NCI-H345 (cell line): ENCODE data around the gene LRBA.
A peak's percentile ranks its signal among the peaks of the same experiment; 100 is the strongest.

Experiments
- DNase-seq: peaks from one replicate; lab custom pipeline; 2025; lab: John Stamatoyannopoulos, UW

LRBA gene

GRCh38 chr4:150874338-150875226, 140.5 kb downstream of the LRBA start:
- no peak for DNase-seq

- peak; percentile 78 for DNase-seq
These were observed 147.9 kb downstream of the LRBA start for GRCh38 chr4:150867148-150867547.

- DNase-seq: no peak
These were observed 151.6 kb downstream of the LRBA start for GRCh38 chr4:150863456-150863855.

- DNase-seq: no peak
These were observed 152.3 kb downstream of the LRBA start for GRCh38 chr4:150862829-150863228.

- DNase-seq: no peak
These were observed 155.6 kb downstream of the LRBA start for GRCh38 chr4:150859453-150859852.

GRCh38 chr4:150855981-150856510, 159.0 kb downstream of the LRBA start:
- DNase-seq: no peak

- no peak for DNase-seq
These were observed 160.5 kb downstream of the LRBA start for GRCh38 chr4:150854600-150854999.

GRCh38 chr4:150853882-150854281, 161.2 kb downstream of the LRBA start:
- DNase-seq: no peak

- no peak for DNase-seq
These were observed 162.9 kb downstream of the LRBA start for GRCh38 chr4:150852216-150852615.

GRCh38 chr4:150849016-150849415, 166.1 kb downstream of the LRBA start:
- DNase-seq: no peak

- DNase-seq: no peak
These were observed 186.9 kb downstream of the LRBA start for GRCh38 chr4:150828159-150828558.

- DNase-seq: no peak
These were observed 187.9 kb downstream of the LRBA start for GRCh38 chr4:150827226-150827625.

- DNase-seq: no peak
These were observed 188.8 kb downstream of the LRBA start for GRCh38 chr4:150826306-150826705.

GRCh38 chr4:150822407-150822806, 192.7 kb downstream of the LRBA start:
- DNase-seq: no peak

GRCh38 chr4:150821641-150822040, 193.4 kb downstream of the LRBA start:
- DNase-seq: no peak

- DNase-seq: no peak
These were observed 194.7 kb downstream of the LRBA start for GRCh38 chr4:150820409-150820808.

- no peak for DNase-seq
These were observed 196.4 kb downstream of the LRBA start for GRCh38 chr4:150818661-150819060.

GRCh38 chr4:150817804-150818528, 197.1 kb downstream of the LRBA start:
- DNase-seq: no peak

- no peak for DNase-seq
These were observed 198.1 kb downstream of the LRBA start for GRCh38 chr4:150817017-150817416.

- no peak for DNase-seq
These were observed 198.6 kb downstream of the LRBA start for GRCh38 chr4:150816491-150816890.

- DNase-seq: no peak
These were observed 200.2 kb downstream of the LRBA start for GRCh38 chr4:150814873-150815272.

- no peak for DNase-seq
These were observed 209.7 kb downstream of the LRBA start for GRCh38 chr4:150805183-150806025.
